ENCODE measurements around the gene FEZF1.

FEZF1 gene

DNA sequence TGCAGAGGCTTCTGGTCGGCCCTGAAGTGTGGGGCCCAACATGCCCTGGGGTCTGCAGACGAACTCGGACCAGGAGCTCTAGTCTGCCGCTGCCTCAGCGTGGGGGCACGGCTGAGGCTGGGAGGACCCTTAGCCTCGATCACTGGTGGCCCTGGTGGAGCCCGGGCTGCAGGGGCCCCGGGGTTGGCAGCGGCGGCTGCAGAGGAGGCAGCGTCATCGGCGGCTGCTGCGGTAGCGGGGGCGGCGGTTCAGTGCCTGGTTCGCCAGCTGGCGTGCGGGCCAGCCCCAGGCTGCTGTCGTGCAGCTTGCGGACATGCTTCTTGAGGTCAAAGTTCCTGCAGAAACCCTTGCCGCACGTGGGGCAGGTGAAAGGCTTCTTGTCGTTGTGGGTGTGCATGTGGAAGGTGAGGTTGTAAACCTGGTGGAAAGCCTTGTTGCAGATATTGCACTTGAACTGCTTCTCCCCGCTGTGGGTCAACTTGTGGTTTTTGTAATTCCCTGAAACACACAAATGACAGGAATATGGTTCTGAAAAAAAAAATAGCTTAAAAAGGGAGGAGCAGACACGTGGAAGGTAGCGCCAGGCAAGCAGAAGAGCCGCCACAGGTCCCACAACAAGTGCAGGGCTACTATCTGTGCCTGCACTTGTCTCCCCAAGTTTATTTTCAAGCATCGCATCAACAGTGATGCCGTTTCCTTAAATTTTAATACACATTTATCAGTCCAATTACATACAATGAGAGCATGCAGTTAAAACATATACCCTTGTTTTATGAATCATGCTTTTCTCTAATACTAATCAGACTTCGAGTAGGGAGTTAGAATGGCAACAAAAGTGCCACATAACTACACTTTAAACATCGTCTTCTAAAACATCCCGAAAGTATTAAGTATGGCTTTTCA, 2.4 kb downstream of the FEZF1 start:
- Histone ChIP-seq H3K27ac (no peak overlapping the region), H3K4me1 (peaks cover 0 to 50% (median 43%) of the 10 kb centered on the region in 4 donors), H3K4me3 (no peak overlapping the region), H3K27me3 (peaks cover 7 to 99% of the 10 kb centered on the region in 2 donors), H3K36me3 (no peaks in the 10 kb centered on the region), H3K9me3 (no peaks in the 10 kb centered on the region)
- no peak for DNase-seq
- intact Hi-C loops (cut with DNase I; ENCODE audit: low total_unique reads), result no loop called here
- TF ChIP-seq, protein P1, sequence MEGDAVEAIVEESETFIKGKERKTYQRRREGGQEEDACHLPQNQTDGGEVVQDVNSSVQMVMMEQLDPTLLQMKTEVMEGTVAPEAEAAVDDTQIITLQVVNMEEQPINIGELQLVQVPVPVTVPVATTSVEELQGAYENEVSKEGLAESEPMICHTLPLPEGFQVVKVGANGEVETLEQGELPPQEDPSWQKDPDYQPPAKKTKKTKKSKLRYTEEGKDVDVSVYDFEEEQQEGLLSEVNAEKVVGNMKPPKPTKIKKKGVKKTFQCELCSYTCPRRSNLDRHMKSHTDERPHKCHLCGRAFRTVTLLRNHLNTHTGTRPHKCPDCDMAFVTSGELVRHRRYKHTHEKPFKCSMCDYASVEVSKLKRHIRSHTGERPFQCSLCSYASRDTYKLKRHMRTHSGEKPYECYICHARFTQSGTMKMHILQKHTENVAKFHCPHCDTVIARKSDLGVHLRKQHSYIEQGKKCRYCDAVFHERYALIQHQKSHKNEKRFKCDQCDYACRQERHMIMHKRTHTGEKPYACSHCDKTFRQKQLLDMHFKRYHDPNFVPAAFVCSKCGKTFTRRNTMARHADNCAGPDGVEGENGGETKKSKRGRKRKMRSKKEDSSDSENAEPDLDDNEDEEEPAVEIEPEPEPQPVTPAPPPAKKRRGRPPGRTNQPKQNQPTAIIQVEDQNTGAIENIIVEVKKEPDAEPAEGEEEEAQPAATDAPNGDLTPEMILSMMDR (IDR thresholded peaks at IDR 0.05), result no peak

DNA sequence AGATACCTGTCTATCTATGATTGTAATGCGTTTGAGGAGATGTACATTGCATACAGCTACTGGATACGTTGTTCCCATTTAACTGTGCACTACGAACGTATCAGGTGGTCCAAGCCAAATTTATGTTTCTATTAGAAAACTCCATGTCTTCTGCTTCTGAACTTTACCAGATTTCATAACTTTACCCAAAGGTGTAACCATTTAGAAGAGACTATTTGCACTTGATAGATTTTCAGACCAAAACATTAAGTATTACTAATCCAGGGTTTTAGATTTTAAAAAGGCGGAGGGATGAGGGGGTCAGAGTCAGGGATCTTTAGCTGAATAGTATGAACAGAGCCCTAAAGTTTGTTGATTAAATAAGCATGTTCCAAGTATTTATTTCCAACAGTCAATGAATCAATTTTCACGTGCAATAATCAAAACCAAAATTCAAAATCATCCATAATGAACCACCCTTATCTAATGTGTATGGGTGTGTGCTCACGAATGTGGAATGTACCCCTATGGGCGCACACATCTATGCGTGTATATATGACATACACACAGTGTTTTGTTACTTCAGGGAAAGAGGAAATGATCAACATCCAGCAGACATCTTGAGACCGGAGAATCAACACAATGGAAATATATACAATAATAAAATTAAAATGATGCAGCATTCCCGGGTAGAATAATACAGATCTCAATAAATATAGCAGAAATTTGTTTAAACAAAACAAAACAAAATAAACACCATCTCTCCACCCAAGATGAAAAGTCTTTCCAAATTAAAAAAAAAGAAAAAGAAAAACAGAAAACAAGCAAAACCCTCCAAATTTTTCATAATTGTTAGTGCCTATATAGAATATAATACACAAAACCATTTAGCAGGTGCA, 3.4 kb downstream of the FEZF1 start:
- no peak overlapping the region for H3K27ac ChIP-seq
- intact Hi-C loops (cut with DNase I; ENCODE audit: low total_unique reads), result no loop called here
- peaks cover 0 to 42% (median 36%) of the 10 kb centered on the region in 4 donors for H3K4me1 ChIP-seq
- DNase-seq, result no peak
- H3K36me3 ChIP-seq, result no peaks in the 10 kb centered on the region
- TF ChIP-seq, protein P1 (IDR thresholded peaks at IDR 0.05), result no peak
- peaks cover 7 to 94% of the 10 kb centered on the region in 2 donors for H3K27me3 ChIP-seq
- no peaks in the 10 kb centered on the region for H3K9me3 ChIP-seq
- H3K4me3 ChIP-seq, result no peak overlapping the region

DNA sequence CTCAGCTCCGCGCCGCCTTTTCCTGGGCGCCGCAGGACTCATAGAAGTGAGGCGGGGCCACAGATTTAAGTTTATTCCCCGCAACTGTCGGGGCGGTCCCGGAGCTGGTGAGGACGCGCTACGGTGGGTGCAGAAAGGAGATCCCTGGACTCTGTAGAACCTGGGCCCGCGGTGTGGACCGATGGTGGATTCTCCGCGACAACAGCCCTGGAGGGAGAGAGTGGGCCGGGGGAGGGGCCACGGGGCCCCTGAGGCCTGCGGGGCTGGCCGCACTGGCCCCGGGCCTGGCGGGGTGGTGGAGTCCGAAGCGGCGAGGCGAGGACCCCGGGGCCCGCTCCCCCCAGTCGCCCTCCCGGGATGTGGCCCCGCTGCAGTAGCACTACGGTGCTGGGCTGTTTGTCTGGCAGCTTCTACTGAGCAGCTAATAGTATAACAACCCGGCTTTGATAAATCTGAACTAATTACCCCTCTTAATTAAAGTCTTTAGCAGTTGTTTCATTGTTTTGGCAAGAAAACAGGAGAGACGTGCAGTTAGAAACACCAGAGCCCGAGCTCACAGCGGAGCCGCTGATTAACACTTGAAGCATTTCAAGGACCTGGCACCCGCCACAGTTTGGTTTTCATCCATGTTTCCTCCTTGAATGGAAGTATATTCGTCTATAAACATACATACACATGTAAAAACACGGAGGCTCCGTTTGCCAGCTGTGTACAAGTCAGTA, 4.2 kb downstream of the FEZF1 start:
- Histone ChIP-seq H3K27me3 (peaks cover 3 to 87% of the 10 kb centered on the region in 2 donors), H3K27ac (no peak overlapping the region), H3K4me1 (peaks cover 0 to 34% (median 28%) of the 10 kb centered on the region in 4 donors), H3K9me3 (no peaks in the 10 kb centered on the region), H3K4me3 (peak overlapping the region in 1 of 2 donors; percentile 1), H3K36me3 (no peaks in the 10 kb centered on the region)
- DNase-seq, result no peak
- TF ChIP-seq, protein P1 (IDR thresholded peaks at IDR 0.05), result no peak
- intact Hi-C loops (cut with DNase I; ENCODE audit: low total_unique reads), result no loop called here

- peak overlapping the region in 1 of 2 donors; percentile 1 for H3K4me3 ChIP-seq
- H3K36me3 ChIP-seq, result no peaks in the 10 kb centered on the region
- H3K27me3 ChIP-seq, result peaks cover 3 to 82% of the 10 kb centered on the region in 2 donors
- H3K9me3 ChIP-seq, result no peaks in the 10 kb centered on the region
- DNase-seq, result no peak
- no peak overlapping the region for H3K27ac ChIP-seq
- TF ChIP-seq, protein P1 (IDR thresholded peaks at IDR 0.05), result no peak
- peaks cover 0 to 27% (median 21%) of the 10 kb centered on the region in 4 donors for H3K4me1 ChIP-seq
- intact Hi-C loops (cut with DNase I; ENCODE audit: low total_unique reads), result no loop called here
These were observed 4.8 kb downstream of the FEZF1 start for GRCh38 chr7:122299624-122300210.

DNA sequence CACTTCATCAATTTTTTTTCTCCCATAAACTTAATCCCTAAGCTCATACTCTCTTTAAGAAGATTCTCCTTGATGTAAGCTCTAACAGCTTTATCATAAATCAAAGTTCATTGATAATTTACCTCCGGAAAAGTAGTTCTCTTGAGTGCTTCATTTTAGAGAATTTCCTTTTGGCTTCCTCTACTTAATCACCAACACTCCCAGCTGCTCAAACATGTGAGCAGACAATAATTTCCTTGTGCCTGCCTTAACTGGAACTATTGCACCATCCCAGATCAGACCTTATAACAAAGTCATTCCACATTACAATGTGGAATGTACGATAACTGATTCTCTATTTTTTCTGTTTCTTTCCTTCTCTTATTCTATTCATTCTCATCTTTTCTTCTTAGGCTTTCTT, 5.9 kb downstream of the FEZF1 start:
- Histone ChIP-seq H3K27ac (no peak overlapping the region), H3K9me3 (no peaks in the 10 kb centered on the region), H3K4me3 (no peak overlapping the region), H3K27me3 (peaks cover 3 to 71% of the 10 kb centered on the region in 2 donors), H3K36me3 (no peaks in the 10 kb centered on the region), H3K4me1 (peaks cover 0 to 16% (median 12%) of the 10 kb centered on the region in 4 donors)
- intact Hi-C loops (cut with DNase I; ENCODE audit: low total_unique reads), result no loop called here
- DNase-seq, result no peak
- TF ChIP-seq, protein P1 (IDR thresholded peaks at IDR 0.05), result no peak

Data from tibial artery (tissue), 4 donors.